ENCODE measurements around the gene VSX1.

- TF ChIP-seq CTCF (IDR thresholded peaks at IDR 0.05), result no peak
- TF ChIP-seq ZFX (IDR thresholded peaks at IDR 0.05; ENCODE audit: borderline replicate concordance), result no peak
Observed at GRCh38 chr20:25100914-25101313, 19.0 kb upstream of the VSX1 start.

All from 22Rv1 (cell line).